DND-41 (cell line): Measurements from ENCODE around the gene TSPAN14.

ENCODE experiments used
- ATAC-seq: fragments of 200-7000 bp; cut with Tn5 transposase; 3 replicates; pipeline ENCODE4 v1.9.1; 2021; ENCODE audit warnings: low read depth; ENCODE audit not compliant: insufficient read depth
- DNase-seq: peaks from one replicate; pipeline ENCODE4 v3.0.0-alpha.2; 2020
- H2AFZ ChIP-seq: 2 replicates; pipeline ENCODE4 v1.6.0; 2012; ENCODE audit warnings: low read depth, low read length
- H3K27ac ChIP-seq: 2 replicates; pipeline ENCODE4 v1.5.1; 2012; ENCODE audit warnings: low read length, inconsistent platforms
- H3K27me3 ChIP-seq: fragments of 200-600 bp; sonication (generic); 2 replicates; pipeline ENCODE4 v1.6.0; 2012; ENCODE audit warnings: low read length, mild to moderate bottlenecking, inconsistent platforms; ENCODE audit not compliant: insufficient read depth, poor library complexity
- H3K36me3 ChIP-seq: 2 replicates; pipeline ENCODE4 v1.5.1; 2012; ENCODE audit warnings: low read length, inconsistent platforms; ENCODE audit not compliant: insufficient read depth
- H3K4me1 ChIP-seq: 2 replicates; pipeline ENCODE4 v1.5.1; 2012; ENCODE audit warnings: mild to moderate bottlenecking, low read length; ENCODE audit not compliant: insufficient read depth
- H3K4me2 ChIP-seq: 2 replicates; pipeline ENCODE4 v1.6.0; 2012; ENCODE audit warnings: mild to moderate bottlenecking, moderate library complexity, low read length, inconsistent platforms; ENCODE audit not compliant: insufficient read depth
- H3K4me3 ChIP-seq, 2 experiments: fragments of 200-600 bp in 1 of 2; shearing (Covaris generic) in 1 of 2; 2 replicates each; pipeline ENCODE4 v1.5.1; 2012 to 2016; ENCODE audit warnings: inconsistent platforms in 2 of 2, low read length in 2 of 2, mild to moderate bottlenecking in 2 of 2, low read depth in 1 of 2, moderate library complexity in 1 of 2
- H3K79me2 ChIP-seq: 2 replicates; pipeline ENCODE4 v1.6.0; 2012; ENCODE audit warnings: low read length, inconsistent platforms; ENCODE audit not compliant: insufficient read depth
- H3K9ac ChIP-seq: 2 replicates; pipeline ENCODE4 v1.6.0; 2012; ENCODE audit warnings: low read depth, mild to moderate bottlenecking, inconsistent platforms, low read length, moderate library complexity
- H3K9me3 ChIP-seq: 2 replicates; pipeline ENCODE4 v1.5.1; 2012; ENCODE audit warnings: low read length, moderate library complexity, mild to moderate bottlenecking, inconsistent platforms; ENCODE audit not compliant: insufficient read depth, severe bottlenecking
- H4K20me1 ChIP-seq: 2 replicates; pipeline ENCODE4 v1.6.0; 2012; ENCODE audit warnings: low read length; ENCODE audit not compliant: insufficient read depth
- EZH2 ChIP-seq: IDR thresholded peaks from 3 replicates; pipeline ENCODE4 v1.6.1; 2012; ENCODE audit warnings: borderline replicate concordance, low read depth, mild to moderate bottlenecking, moderate library complexity, low read length, inconsistent platforms; ENCODE audit not compliant: severe bottlenecking
- TF ChIP-seq, protein P1 (sequence below): IDR thresholded peaks from 2 replicates; pipeline ENCODE4 v1.5.1; 2012; ENCODE audit warnings: borderline replicate concordance, low read length, moderate library complexity, mild to moderate bottlenecking; ENCODE audit not compliant: poor library complexity, severe bottlenecking; ENCODE audit errors: extremely low read depth

The TSPAN14 gene

DNA sequence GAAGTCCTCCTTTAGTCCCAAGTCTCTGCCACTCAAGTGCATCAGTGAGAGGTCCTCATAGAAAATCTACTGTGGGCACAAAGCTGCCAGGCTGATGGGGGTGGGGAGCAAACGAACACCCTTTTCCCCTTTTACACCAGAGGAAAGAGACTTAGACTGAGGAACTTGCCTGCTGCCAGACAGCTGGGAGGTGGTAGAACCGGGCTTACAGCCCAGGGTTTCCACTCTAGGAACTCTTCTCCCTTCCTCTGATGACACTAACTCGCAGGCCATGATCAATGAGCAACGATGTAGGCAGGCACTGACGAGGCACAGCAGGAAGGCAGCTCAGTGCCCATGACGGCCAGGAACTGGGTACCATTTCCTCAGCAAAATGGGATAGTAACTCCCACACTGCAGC, 72.6 kb downstream of the TSPAN14 start:
- Histone ChIP-seq H3K27ac (no peak overlapping the region), H3K79me2 (no peaks in the 10 kb centered on the region), H3K4me2 (no peak overlapping the region), H3K9ac (no peak overlapping the region), H3K9me3 (no peaks in the 10 kb centered on the region), H4K20me1 (no peaks in the 10 kb centered on the region), H2AFZ (no peak overlapping the region), H3K27me3 (no peaks in the 10 kb centered on the region), H3K36me3 (no peaks in the 10 kb centered on the region), H3K4me3 (no peak overlapping the region), H3K4me1 (no peaks in the 10 kb centered on the region)
- TF ChIP-seq, protein P1, sequence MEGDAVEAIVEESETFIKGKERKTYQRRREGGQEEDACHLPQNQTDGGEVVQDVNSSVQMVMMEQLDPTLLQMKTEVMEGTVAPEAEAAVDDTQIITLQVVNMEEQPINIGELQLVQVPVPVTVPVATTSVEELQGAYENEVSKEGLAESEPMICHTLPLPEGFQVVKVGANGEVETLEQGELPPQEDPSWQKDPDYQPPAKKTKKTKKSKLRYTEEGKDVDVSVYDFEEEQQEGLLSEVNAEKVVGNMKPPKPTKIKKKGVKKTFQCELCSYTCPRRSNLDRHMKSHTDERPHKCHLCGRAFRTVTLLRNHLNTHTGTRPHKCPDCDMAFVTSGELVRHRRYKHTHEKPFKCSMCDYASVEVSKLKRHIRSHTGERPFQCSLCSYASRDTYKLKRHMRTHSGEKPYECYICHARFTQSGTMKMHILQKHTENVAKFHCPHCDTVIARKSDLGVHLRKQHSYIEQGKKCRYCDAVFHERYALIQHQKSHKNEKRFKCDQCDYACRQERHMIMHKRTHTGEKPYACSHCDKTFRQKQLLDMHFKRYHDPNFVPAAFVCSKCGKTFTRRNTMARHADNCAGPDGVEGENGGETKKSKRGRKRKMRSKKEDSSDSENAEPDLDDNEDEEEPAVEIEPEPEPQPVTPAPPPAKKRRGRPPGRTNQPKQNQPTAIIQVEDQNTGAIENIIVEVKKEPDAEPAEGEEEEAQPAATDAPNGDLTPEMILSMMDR = no peak
- TF ChIP-seq EZH2 = no peak
- DNase-seq (no peak), ATAC-seq (no peak)

DNA sequence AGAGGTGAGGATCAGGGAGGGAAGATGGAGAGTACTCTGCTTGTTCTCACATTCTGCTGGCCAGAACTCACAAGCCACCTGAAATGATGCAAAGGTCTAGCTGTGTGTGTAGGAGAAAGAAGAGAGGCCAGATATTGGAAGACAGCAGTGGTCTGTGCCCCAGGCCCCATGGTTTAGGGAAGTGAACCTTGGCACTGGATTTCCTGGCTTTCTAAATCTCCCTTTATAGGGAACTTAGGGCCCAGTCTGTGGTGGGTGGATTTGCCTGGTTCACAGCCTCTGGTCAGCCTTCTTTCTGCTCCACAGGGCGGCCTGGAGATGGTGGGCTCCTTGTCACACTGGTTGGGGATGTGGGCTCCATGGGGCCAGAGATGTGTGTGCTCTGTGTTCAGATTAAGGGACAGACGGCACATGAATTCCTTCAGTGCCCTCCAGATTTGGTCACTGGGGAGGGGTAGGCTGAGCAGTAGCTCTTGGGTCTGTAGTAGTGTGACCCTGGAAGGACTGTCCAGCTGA, 74.1 kb downstream of the TSPAN14 start:
- no peak overlapping the region for H3K9ac ChIP-seq
- no peak overlapping the region for H2AFZ ChIP-seq
- no peaks in the 10 kb centered on the region for H3K36me3 ChIP-seq
- ATAC-seq (no peak), DNase-seq (no peak)
- H4K20me1 ChIP-seq = no peaks in the 10 kb centered on the region
- no peak overlapping the region for H3K27ac ChIP-seq
- H3K27me3 ChIP-seq = no peaks in the 10 kb centered on the region
- H3K4me1 ChIP-seq = no peaks in the 10 kb centered on the region
- H3K9me3 ChIP-seq = no peaks in the 10 kb centered on the region
- H3K4me3 ChIP-seq = no peak overlapping the region
- no peaks in the 10 kb centered on the region for H3K79me2 ChIP-seq
- TF ChIP-seq, protein P1 = no peak
- no peak for TF ChIP-seq EZH2
- no peak overlapping the region for H3K4me2 ChIP-seq

DNA sequence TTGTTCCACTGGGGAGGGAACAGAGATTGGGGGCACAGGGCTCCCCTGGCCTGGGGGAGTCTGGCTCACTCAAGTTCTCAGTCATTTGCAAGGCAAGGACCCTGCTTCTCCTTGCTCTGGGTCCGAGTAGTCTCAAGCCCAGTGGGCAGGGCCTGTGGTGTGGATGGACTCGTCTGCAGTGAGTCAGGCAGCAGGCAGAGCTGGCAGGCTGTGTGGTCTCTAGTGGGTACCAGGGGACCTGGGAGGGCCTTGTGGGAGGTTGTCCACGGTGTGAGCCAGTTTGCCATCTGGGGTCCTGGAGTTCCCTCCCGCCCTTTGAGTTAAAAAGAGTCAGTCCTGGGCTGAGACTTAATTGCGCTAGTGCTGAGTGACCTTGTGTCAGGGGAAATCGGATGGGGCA, 74.8 kb downstream of the TSPAN14 start:
- no peak overlapping the region for H3K27ac ChIP-seq
- ATAC-seq = no peak
- DNase-seq = no peak
- H4K20me1 ChIP-seq = no peaks in the 10 kb centered on the region
- H3K27me3 ChIP-seq = no peaks in the 10 kb centered on the region
- no peak overlapping the region for H3K4me3 ChIP-seq
- no peaks in the 10 kb centered on the region for H3K36me3 ChIP-seq
- H3K4me1 ChIP-seq = no peaks in the 10 kb centered on the region
- no peak overlapping the region for H2AFZ ChIP-seq
- no peak overlapping the region for H3K4me2 ChIP-seq
- H3K9me3 ChIP-seq = no peaks in the 10 kb centered on the region
- H3K9ac ChIP-seq = no peak overlapping the region
- TF ChIP-seq EZH2 = no peak
- TF ChIP-seq, protein P1 = no peak
- no peaks in the 10 kb centered on the region for H3K79me2 ChIP-seq

- H4K20me1 ChIP-seq = no peaks in the 10 kb centered on the region
- no peaks in the 10 kb centered on the region for H3K27me3 ChIP-seq
- TF ChIP-seq EZH2 = no peak
- TF ChIP-seq, protein P1 = no peak
- H3K36me3 ChIP-seq = no peaks in the 10 kb centered on the region
- no peak overlapping the region for H3K9ac ChIP-seq
- H3K4me3 ChIP-seq = no peak overlapping the region
- no peaks in the 10 kb centered on the region for H3K4me1 ChIP-seq
- H3K9me3 ChIP-seq = no peaks in the 10 kb centered on the region
- H2AFZ ChIP-seq = no peak overlapping the region
- no peak overlapping the region for H3K27ac ChIP-seq
- no peak for ATAC-seq
- H3K4me2 ChIP-seq = no peak overlapping the region
- no peaks in the 10 kb centered on the region for H3K79me2 ChIP-seq
- no peak for DNase-seq
Measured at GRCh38 chr10:80529604-80530003, 75.5 kb downstream of the TSPAN14 start.
